Thymus (tissue), 11 donors: Measurements from ENCODE around the gene SLX4IP. TPM values are rescaled to one million over a fixed set of nuclear protein-coding genes. Genes with fewer than 3 reads are reported as not detected.
A peak's percentile ranks its signal among the peaks of the same experiment; 100 is the strongest.
"Not testable (repeated sequence)": the region's sequence is repeated elsewhere in the genome, so short reads cannot be mapped to it uniquely, and the experiment has no call there.

ENCODE experiments used
- DNase-seq, 9 donors: peaks; one replicate each; pipeline ENCODE4 v3.0.0-alpha.2; 2013; ENCODE audit warnings: low spot score in 9 of 9, low read depth in 6 of 9, missing footprints in 1 of 9
- H3K27ac ChIP-seq, 2 donors: one replicate each; pipeline ENCODE4 v1.5.1; 2013; ENCODE audit warnings: control low read depth in 1 of 2, low read depth in 1 of 2, low read length in 1 of 2, mild to moderate bottlenecking in 1 of 2, moderate library complexity in 1 of 2
- H3K27me3 ChIP-seq, 2 donors: one replicate each; pipeline ENCODE4 v1.5.1; 2013; ENCODE audit warnings: low read length in 1 of 2; ENCODE audit not compliant: control insufficient read depth in 2 of 2, insufficient read depth in 1 of 2
- H3K36me3 ChIP-seq, 2 donors: one replicate each; pipeline ENCODE4 v1.5.1; 2013; ENCODE audit warnings: low read length in 1 of 2, mild to moderate bottlenecking in 1 of 2, moderate library complexity in 1 of 2; ENCODE audit not compliant: control insufficient read depth in 2 of 2, insufficient read depth in 2 of 2
- H3K4me1 ChIP-seq, 2 donors: one replicate each; pipeline ENCODE4 v1.5.1; 2013; ENCODE audit warnings: low read length in 2 of 2; ENCODE audit not compliant: control insufficient read depth in 2 of 2, insufficient read depth in 2 of 2
- H3K4me3 ChIP-seq, 2 donors: one replicate each; pipeline ENCODE4 v1.5.1; 2013; ENCODE audit warnings: low read length in 2 of 2, control low read depth in 1 of 2, mild to moderate bottlenecking in 1 of 2
- H3K9me3 ChIP-seq, 2 donors: one replicate each; pipeline ENCODE4 v1.5.1; 2013; ENCODE audit warnings: low read length in 1 of 2, mild to moderate bottlenecking in 1 of 2; ENCODE audit not compliant: control insufficient read depth in 2 of 2, insufficient read depth in 1 of 2
- WGBS: extraction: QIAGEN DNeasy Blood & Tissue Kit; methylation state at CpG from one replicate; pipeline ENCODE4 v1.1.7; 2013; 5-methylcytosine and 5-hydroxymethylcytosine counted together
- polyA plus RNA-seq: library from polyadenylated mRNA; stranded (reverse); fragments of 200-250 nt; gene quantifications from one replicate; pipeline ENCODE4 v1.2.3, GENCODE V29; 2013
- total RNA-seq: library from RNA; stranded (reverse); fragments of 120-200 nt; gene quantifications from one replicate; pipeline ENCODE4 v1.2.4, GENCODE V29; 2013
- donor health status: healthy.

The SLX4IP gene
- total and polyA plus RNA-seq, 2 donors: 5.1 to 7.4 TPM

DNA sequence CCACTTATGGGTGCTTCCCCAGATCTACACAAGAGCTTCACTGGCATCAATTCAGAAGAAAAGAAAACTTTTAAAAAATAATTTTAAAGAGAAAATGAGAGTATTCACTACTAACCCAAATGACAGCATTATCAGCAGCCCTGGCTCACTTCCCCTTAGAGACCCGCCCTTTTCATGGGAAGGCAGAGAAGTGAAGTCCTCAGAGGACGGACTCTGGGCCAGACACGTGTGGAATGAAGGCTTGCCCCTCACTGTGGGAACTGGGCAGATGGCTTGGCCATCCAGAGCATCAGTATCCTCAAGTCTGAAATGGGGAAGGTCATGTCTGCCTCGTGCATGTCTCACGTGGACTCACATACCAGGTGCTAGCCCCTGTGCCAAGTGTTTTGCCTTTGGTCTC lies 175.1 kb downstream of the SLX4IP start:
- Histone ChIP-seq H3K4me3 (no peak overlapping the region), H3K9me3 (no peaks in the 10 kb centered on the region), H3K27me3 (no peaks in the 10 kb centered on the region), H3K36me3 (peaks cover 0 to 3% of the 10 kb centered on the region in 2 donors), H3K4me1 (no peaks in the 10 kb centered on the region), H3K27ac (no peak overlapping the region)
- WGBS: 91% methylated on average over 5 of the region's 5 CpGs
- DNase-seq: no peak

DNA sequence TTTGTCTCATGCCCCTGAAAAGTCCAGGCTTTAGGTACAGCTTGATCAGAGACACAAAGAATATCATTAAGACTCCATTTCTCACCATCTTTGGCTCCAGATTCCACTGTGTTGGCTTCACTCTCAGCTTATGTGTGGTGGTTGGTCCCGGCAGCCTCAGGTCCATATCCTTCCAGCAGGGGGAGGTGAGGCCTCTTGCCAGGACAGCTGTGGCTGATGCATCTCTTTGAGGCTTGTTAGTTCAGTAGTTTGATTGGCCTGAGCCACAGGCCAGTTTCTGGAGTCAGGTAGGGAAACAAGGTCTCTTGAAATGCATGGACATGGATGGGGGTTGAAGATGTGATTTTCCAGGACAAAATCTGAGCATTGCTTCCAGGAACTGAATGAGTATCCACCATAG lies 176.3 kb downstream of the SLX4IP start:
- DNase-seq: peak in 2 of 9 donors; percentile 11 to 20
- 96% methylated on average over 1 of the region's 1 CpG for WGBS
- H3K27ac ChIP-seq: no peak overlapping the region

DNA sequence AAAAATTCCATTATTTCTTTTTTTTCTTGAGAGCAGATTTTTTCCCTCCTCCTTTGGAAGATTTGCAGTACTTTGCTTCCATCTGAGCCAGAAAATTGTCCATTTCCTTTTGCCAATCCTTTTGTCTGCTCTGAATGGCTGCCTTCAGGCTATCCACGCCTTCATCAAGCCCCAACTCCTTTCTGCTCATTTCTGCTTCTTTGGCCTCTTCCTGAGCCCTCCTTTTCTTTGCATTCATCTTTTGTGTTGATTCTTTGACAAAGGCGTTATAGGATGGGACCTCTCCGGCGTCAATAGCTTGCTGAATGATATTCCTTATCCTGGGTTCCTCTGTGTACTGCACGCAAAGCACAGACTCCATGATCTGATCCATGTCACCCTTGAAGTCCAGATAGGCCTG lies 178.3 kb downstream of the SLX4IP start:
- not testable (repeated sequence) for H3K36me3 ChIP-seq, H3K9me3 ChIP-seq, H3K4me1 ChIP-seq, DNase-seq, H3K27ac ChIP-seq, H3K4me3 ChIP-seq, H3K27me3 ChIP-seq
- over 99% methylated on average over 5 of the region's 5 CpGs for WGBS

More for the DNA sequence above, 176.3 kb downstream of the SLX4IP start:
- Histone ChIP-seq H3K36me3 (peaks cover 0 to 3% of the 10 kb centered on the region in 2 donors), H3K9me3 (no peaks in the 10 kb centered on the region), H3K4me1 (no peaks in the 10 kb centered on the region), H3K27me3 (no peaks in the 10 kb centered on the region), H3K4me3 (no peak overlapping the region)

DNA sequence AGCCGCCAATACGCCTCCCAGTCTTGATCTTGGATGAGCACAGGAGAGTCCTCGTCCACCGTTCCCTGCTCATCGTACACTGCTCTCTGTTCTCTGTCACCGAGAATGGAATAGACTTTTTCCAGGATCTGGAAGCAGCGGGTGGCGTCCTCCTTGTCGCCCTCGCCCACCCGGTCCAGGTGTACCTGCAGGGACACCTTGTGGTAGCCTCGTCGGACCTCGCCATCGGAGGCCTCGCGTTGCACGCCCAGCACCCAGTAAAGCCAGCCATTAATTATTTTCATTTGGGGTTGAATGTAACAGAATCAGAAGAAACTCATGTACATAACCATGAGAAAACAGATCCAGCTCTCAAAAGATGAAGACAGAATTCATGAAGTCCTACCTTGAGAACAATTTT lies 178.8 kb downstream of the SLX4IP start:
- Histone ChIP-seq H3K4me1 (no peaks in the 10 kb centered on the region), H3K27me3 (no peaks in the 10 kb centered on the region), H3K9me3 (no peaks in the 10 kb centered on the region), H3K4me3 (no peak overlapping the region), H3K27ac (no peak overlapping the region), H3K36me3 (peaks cover 0 to 3% of the 10 kb centered on the region in 2 donors)
- DNase-seq: no peak
- 98% methylated on average over 18 of the region's 18 CpGs for WGBS

DNA sequence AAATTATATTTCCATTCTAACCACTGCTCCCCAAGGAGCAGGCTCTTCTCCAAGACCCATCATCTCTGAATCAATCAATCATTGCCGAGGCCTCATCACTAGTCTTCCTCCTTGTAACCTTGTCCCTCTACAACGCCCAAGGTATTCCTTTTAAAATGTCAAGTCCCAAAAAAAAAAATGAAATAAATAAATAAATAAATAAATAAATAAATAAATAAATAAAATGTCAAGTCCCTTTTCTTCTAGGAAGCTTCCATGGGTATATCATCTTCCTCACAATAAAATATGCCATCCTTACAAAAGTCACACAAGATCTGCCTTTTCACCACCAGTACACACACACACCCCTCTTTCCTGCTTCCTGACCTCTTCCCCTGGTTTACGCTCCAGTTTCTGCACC lies 181.1 kb downstream of the SLX4IP start:
- Histone ChIP-seq H3K9me3 (no peaks in the 10 kb centered on the region), H3K4me3 (no peak overlapping the region), H3K36me3 (no peaks in the 10 kb centered on the region), H3K27me3 (no peaks in the 10 kb centered on the region), H3K4me1 (no peaks in the 10 kb centered on the region), H3K27ac (no peak overlapping the region)
- DNase-seq: no peak
- WGBS: 97% methylated on average over 3 of the region's 3 CpGs

DNA sequence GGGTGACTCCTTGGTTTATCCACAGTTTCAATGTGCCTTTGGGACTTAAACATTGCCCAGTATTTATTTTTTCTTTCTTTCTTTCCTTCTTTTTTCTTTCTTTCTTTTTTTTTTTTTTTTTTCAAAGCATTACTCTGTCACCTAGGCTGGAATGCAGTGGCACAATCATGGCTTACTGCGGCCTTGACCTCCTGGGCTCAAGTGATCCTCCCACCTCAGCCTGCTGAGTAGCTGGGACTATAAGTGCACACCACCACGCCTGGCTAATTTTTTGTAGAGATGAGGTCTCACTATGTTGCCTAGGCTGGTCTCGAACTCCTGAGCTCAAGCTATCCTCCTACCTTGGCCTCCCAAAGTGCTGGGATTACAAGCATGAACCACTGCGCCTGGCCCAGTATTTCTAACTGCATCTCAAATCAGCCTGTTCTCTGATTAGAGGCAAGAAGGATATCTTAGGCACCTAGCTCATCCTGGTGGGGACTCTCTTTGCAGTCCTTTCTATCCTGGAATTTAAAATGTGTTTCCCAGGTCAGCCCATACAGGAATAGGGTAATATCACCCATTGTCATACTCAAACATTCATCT lies 182.5 kb downstream of the SLX4IP start:
- not testable (repeated sequence) for H3K4me3 ChIP-seq, H3K36me3 ChIP-seq, H3K27me3 ChIP-seq, H3K9me3 ChIP-seq, H3K27ac ChIP-seq, H3K4me1 ChIP-seq, DNase-seq
- WGBS: 96% methylated on average over 4 of the region's 4 CpGs

DNA sequence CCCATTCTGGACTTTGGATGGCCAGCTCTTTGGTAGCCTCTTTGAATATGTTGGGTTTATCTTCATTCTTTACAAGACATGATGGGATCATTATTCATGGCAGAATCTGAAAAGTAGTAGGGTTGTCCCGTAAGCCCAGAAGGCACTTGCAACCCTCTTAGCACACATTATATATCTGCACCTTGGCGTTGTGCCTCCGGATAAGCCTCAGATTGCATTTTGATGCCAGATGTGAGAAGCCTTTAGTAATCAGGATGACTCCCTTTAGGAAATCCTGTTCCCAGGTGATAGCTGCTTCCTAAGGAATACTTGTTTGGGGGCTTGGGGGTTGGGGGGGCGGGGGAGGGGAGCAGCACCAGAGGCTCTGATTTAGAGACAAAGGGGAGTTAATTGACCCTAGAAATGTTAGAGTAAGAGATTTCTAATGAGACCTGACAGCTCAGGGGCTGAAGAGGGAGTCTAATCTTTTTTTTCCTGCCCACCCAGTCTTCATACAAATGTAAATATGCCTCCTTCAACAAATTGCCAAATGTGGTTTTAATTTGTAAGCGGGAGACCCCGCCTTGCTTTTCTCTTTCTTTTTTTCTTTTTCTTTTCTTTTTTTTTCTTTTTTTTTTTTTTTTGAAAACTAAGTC lies 183.6 kb downstream of the SLX4IP start:
- Histone ChIP-seq H3K4me3 (no peak overlapping the region), H3K36me3 (peaks cover 0 to 1% of the 10 kb centered on the region in 2 donors), H3K9me3 (no peaks in the 10 kb centered on the region), H3K27ac (no peak overlapping the region), H3K4me1 (no peaks in the 10 kb centered on the region), H3K27me3 (no peaks in the 10 kb centered on the region)
- WGBS: 97% methylated on average over 6 of the region's 6 CpGs
- no peak for DNase-seq

DNA sequence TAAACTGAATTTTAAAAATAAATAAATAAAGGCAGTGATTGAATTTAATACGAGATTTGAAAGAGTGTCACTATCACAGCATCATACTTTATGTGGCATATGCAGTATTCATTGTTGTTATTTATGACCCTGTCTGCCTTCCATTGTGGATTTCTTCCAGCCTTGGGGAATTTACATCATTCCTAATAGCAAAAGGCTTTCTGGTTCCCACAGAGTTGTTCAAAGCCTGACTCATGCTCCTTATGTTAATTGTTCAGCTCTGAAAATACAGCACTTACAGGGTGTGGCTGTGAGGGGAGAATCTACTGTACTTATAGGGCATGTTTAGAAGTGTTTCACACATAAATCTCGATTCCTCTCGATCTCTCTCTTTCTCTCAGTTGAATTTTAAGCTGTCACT lies 184.3 kb downstream of the SLX4IP start:
- WGBS: 97% methylated on average over 3 of the region's 3 CpGs
- peaks cover 0 to 3% of the 10 kb centered on the region in 2 donors for H3K36me3 ChIP-seq
- H3K27me3 ChIP-seq: no peaks in the 10 kb centered on the region
- H3K27ac ChIP-seq: no peak overlapping the region
- no peaks in the 10 kb centered on the region for H3K4me1 ChIP-seq
- DNase-seq: no peak
- H3K4me3 ChIP-seq: no peak overlapping the region
- no peaks in the 10 kb centered on the region for H3K9me3 ChIP-seq

DNA sequence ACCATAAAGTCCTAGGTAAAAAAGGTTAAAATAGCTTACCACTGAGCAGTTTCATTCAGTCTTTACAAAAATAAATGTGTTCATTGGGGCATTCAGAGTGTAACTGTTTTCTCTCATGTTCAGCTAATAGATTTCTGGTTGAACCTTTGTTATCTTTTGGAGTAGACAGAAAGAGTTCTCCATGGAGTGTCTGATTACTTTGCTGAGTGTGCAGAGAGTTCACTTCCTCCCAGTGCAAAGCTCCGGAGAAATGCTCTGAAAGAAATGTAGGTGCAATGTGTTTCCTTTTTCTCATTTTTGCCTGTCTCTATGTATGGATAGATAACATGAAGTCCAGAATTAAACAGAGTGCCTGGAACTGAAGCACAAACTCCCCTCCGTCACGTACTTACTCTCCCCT lies 186.0 kb downstream of the SLX4IP start:
- Histone ChIP-seq H3K4me1 (no peaks in the 10 kb centered on the region), H3K36me3 (peaks cover 0 to 3% of the 10 kb centered on the region in 2 donors), H3K9me3 (no peaks in the 10 kb centered on the region), H3K27ac (no peak overlapping the region), H3K27me3 (no peaks in the 10 kb centered on the region), H3K4me3 (no peak overlapping the region)
- no peak for DNase-seq
- 90% methylated on average over 3 of the region's 3 CpGs for WGBS
